ENCODE results near the gene WDR41.
"Not testable (repeated sequence)": the region's sequence is repeated elsewhere in the genome, so short reads cannot be mapped to it uniquely, and the experiment has no call there.

Gene WDR41, protein sequence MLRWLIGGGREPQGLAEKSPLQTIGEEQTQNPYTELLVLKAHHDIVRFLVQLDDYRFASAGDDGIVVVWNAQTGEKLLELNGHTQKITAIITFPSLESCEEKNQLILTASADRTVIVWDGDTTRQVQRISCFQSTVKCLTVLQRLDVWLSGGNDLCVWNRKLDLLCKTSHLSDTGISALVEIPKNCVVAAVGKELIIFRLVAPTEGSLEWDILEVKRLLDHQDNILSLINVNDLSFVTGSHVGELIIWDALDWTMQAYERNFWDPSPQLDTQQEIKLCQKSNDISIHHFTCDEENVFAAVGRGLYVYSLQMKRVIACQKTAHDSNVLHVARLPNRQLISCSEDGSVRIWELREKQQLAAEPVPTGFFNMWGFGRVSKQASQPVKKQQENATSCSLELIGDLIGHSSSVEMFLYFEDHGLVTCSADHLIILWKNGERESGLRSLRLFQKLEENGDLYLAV

DNA sequence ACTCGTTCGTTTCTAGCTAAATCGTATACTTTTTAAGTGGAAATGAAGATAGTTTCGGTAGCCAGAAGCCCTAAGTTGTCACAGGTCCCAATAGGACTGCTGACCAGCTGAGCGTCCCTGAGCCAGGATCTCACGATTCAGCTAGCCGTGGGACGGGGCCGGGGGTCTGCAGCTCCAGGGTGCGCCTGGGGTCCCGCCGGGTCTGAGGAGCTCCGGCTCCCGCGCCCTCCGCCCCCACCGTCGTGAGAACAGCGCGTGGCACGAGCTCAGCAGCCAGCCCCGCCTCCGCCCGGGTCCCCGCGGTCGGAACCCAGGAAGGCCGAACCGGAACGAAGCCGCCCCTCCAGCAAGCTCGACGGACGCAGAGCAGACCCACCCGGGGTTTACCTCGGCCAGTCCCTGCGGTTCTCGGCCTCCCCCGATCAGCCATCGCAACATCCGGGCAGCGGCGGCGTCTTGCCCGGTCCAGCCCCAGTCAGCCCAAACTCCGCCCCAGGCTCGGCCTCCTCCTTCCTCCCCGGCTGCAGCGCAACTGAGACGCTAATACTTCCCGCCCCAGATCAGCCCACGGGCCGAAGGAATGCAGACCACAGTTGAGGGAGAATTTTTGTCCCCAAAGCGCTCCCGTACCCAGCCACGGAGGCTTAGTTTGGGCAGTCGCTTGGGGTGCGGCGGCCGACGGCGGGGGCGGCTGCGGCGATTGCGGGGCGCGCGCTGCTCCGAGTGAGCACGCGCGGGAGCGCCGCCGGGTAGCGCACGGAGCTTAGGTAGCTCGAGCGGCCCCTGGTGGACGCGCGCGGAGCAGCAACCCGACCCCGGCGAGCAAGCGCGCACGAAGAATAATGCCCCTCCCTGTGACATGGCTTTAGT is at the start of gene WDR41:
TSS of gene WDR41 (minus strand) at position 534 of the 870 bp plus-strand sequence. CDS start at position 438, 96 bp downstream.
- peak; percentile 77 for DNase-seq (ENCODE audit: low read depth)

- no peak for DNase-seq (ENCODE audit: low read depth)
Measured at GRCh38 chr5:77531297-77531696, 39.2 kb upstream of the WDR41 start.

DNA sequence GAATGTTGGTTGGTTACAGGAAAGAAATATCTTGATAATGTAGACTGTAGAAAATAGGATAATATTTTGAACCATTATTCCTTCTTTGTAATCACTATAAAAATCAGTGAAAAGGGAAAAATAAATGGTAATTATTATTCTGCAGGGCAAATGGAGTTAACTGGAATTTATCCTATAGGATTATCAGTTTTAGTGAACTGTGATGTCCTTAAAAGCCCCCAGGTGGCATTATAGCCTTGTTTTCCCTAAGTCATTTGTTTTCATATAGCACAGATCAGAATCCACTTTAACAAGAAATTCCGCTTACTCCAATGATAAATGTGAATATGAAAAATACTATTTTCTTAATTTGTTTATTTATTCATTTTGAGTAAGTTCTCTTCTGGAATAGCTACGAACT is 26.2 kb upstream of the WDR41 start:
- DNase-seq (ENCODE audit: low read depth), result no peak

DNA sequence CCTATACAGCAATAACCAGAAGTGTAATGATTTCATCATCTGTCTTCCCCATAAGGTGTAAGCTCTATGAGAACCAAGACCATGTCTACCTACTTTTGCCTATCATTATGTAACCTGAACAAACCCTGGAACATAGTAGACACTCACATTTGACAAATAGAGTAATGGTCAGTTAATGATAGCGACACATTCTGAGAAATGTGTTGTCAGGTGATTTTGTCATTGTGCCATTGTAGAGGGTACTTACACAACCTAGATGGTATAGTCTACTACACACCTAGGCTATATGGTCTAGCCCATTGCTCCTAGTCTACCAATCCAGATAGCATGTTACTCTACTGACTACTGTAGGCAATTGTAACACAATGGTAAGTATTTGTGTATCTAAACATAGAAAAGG is 22.3 kb upstream of the WDR41 start:
- no peak for DNase-seq (ENCODE audit: low read depth)

GRCh38 chr5:77513321-77513720 is 21.2 kb upstream of the WDR41 start:
- no peak for DNase-seq (ENCODE audit: low read depth)

GRCh38 chr5:77501132-77501531 is 9.0 kb upstream of the WDR41 start:
- DNase-seq (ENCODE audit: low read depth), result not testable (repeated sequence)

DNA sequence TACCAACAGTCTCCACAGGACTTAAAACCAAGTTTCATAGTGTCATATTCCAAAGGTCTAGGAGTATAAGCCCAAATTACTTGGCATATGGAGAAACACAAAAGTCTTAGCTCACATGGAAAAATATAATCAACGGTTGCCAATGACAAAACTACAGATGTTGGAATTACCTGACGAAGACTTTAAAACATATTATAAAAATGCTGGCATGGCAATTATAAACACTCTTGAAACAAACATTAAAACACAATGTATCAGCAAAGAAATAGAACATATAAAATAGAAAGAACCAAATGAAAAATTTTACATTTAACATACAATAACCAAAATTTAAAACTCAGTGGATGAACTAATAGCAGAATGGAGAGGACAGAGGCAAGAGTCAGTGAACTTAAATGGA is 7.9 kb upstream of the WDR41 start:
- DNase-seq (ENCODE audit: low read depth), result no peak

DNA sequence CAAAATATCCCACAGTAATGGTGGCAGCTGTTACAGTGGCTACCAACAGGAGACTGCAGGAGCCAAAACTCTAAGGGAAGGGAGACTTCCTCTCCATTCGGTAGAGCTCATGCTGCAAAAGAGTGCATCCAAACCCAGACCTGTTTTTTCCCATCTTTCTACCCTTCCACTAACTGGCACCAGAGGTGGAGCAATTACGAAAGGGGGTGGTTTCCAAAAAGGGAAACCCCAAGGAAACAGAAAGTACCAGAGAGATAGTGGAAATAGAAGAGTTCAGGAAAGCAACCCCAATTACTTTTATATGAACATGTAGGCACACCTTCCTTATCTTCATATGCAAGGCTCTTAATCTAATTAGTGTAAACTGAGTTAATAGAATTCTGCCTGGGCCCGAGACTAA is 7.3 kb upstream of the WDR41 start:
- no peak for DNase-seq (ENCODE audit: low read depth)

GRCh38 chr5:77498952-77499351 is 6.8 kb upstream of the WDR41 start:
- DNase-seq (ENCODE audit: low read depth), result no peak

GRCh38 chr5:77494935-77495334 is 2.8 kb upstream of the WDR41 start:
- DNase-seq (ENCODE audit: low read depth), result no peak

DNA sequence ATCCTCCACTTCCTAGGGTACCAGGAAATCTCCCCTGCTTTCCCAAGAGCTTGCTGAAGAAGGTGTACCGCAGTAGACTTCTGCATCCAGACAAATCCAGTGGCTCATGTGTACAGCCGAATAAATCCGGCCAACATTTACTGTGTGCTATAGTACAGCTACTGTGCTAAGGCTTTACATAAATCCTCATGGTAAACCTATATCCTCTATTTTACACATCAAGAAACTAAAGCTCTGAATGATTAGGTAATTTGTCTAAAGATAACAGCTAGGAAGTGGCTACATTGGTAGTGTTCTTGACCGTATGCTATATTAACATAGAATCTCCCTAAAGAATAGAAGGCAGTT is 511 bp upstream of the WDR41 start:
- DNase-seq (ENCODE audit: low read depth), result no peak

DNA sequence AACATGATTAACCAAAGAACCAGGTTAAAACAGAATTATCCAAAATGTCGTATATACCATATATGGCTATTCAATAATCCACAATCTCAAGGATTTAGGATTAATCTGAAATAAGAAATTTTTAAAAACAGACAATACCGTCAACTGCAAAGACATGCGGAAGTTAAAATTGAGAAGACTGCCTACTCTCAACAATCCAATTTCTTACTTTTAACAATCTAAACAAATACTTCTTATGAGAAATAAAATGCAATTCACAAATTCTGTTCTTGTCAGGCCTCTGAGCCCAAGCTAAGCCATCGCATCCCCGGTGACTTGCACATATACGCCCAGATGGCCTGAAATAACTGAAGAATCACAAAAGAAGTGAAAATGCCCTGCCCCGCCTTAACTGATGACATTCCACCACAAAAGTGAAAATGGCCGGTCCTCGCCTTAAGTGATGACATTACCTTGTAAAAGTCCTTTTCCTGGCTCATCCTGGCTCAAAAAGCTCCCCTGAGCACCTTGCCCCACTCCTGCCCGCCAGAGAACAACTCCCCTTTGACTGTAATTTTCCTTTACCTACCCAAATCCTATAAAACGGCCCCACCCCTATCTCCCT is 1.3 kb downstream of the WDR41 start:
- not testable (repeated sequence) for DNase-seq (ENCODE audit: low read depth)

GRCh38 chr5:77486344-77486962 is 5.7 kb downstream of the WDR41 start:
- no peak for DNase-seq (ENCODE audit: low read depth)

DNA sequence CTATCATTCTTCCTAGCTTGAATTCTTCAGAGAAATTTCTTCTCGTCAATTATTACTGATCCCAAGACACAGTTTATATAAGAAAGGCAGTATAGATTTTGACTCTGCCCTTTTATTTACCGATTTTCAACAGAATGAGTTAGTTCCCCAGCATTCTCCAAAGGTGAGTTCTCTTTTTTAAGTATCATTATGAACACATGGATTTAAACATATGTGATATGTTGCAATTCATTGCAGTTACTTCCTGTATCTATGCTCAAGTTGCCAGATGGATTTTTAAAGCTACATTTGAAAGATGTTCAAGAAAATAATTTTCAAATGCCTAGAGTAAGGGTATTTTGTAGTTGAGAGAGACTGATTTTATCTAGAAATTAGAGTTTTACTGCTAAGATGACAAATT is 8.4 kb downstream of the WDR41 start:
- DNase-seq (ENCODE audit: low read depth), result no peak

DNA sequence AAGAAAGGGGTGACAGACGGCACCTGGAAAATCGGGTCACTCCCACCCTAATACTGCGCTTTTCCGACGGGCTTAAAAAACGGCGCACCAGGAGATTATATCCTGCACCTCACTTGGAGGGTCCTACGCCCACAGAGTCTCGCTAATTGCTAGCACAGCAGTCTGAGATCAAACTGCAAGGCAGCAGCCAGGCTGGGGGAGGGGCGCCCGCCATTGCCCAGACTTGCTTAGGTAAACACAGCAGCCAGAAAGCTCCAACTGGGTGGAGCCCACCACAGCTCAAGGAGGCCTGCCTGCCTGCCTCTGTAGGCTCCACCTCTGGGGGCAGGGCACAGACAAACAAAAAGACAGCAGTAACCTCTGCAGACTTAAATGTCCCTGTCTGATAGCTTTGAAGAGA is 17.1 kb downstream of the WDR41 start:
- DNase-seq (ENCODE audit: low read depth), result not testable (repeated sequence)

DNA sequence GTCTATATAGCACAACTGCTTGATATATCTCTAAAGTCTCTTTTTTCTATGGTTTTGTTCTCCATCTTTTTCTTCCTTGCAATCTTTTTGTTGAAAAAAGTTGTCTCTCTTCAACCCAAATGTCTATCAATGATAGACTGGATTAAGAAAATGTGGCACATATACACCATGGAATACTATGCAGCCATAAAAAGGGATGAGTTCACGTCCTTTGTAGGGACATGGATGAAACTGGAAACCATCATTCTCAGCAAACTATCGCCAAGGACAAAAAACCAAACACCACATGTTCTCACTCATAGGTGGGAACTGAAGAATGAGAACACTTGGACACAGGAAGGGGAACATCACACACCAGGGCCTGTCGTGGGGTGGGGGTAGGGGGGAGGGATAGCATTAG is 23.2 kb downstream of the WDR41 start:
- not testable (repeated sequence) for DNase-seq (ENCODE audit: low read depth)

DNA sequence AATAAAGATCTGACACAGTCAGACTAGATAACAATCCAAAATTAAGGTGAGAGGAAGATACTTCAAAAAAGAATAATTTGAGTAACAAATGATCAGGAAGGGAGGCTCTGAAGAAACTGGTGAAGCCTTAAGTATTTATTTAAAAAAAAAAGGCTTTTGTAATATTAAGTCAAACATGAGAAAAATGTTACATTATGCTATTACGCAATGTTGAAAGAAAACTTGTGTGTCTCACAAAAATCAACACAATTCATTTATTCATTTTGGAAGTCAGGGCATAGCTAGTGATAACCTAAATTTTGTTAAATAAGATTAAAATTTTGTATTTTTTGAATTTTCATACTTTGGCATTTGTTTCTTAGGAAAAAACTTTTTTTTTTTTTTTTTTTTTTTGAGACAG is 28.2 kb downstream of the WDR41 start:
- no peak for DNase-seq (ENCODE audit: low read depth)

- no peak for DNase-seq (ENCODE audit: low read depth)
Measured at GRCh38 chr5:77461287-77461686, 30.8 kb downstream of the WDR41 start.

GRCh38 chr5:77454123-77454522 is 38.0 kb downstream of the WDR41 start:
- DNase-seq (ENCODE audit: low read depth), result no peak

DNA sequence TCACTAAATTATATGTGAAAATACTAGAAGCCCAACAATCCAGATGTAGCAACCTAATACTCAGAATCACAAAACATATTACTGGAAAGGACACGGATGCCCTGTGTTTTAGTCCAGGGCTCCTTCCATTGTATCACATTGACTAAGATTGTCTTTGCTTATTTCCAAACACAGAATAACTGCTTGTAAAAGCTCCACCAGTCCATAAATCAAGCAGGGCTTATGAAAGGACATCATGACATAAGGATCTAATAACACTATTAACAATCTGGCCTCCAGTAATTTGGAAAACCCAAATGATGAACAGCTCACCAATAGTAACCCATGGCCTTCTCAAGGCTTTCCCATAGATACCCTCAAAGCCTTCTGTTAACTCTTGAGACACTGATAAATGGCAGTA is 39.8 kb downstream of the WDR41 start:
- DNase-seq (ENCODE audit: low read depth), result no peak

GRCh38 chr5:77449981-77450380 is 42.1 kb downstream of the WDR41 start:
- no peak for DNase-seq (ENCODE audit: low read depth)

DNA sequence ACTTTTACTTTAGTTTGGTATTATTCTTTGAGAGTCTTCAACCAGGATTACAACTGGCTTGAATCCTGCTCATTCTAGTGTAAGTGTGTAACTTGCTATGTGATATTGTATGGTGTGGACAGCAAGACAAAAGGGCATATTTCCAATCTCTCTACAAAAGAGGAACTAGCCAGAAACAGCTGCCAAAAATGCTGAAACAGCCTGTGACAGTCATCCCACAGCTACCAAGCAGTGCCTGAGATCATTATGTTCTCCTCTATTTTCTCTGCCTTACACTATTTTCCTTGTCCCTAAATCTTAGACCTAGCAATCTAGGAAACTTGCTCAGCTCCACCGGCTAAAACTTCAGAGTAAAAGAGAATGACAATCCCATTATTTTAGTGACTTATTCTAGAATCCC is 42.8 kb downstream of the WDR41 start:
- DNase-seq (ENCODE audit: low read depth), result no peak

All from stimulated activated CD8-positive, alpha-beta memory T cell treated with anti-CD3 and anti-CD28 coated beads, Interleukin-7, amount 100 ng/mL, for 24 hours (primary cell).